Smooth muscle cell (in vitro differentiated cells): ENCODE data around the gene SEPHS1. TPM values are rescaled to one million over a fixed set of nuclear protein-coding genes. Genes with fewer than 3 reads are reported as not detected.

Experiments
- DNase-seq: peaks from one replicate; lab custom pipeline; 2025; ENCODE audit not compliant: unreplicated experiment; lab: John Stamatoyannopoulos, UW
- H2AFZ ChIP-seq: fragments of 200-600 bp; sonication (generic); 2 replicates; pipeline ENCODE4 v1.6.0; 2016; ENCODE audit warnings: antibody characterized with exemption, low read depth, mild to moderate bottlenecking
- H3F3A ChIP-seq: fragments of 200-600 bp; sonication (generic); 2 replicates; pipeline ENCODE4 v1.6.0; 2017; ENCODE audit warnings: antibody characterized with exemption, low read depth
- H3K27ac ChIP-seq: fragments of 200-600 bp; sonication (generic); 2 replicates; pipeline ENCODE4 v1.5.1; 2016; ENCODE audit warnings: low read depth, mild to moderate bottlenecking
- H3K27me3 ChIP-seq: fragments of 200-600 bp; sonication (generic); 2 replicates; pipeline ENCODE4 v1.6.1; 2016; ENCODE audit warnings: low read depth, mild to moderate bottlenecking
- H3K36me3 ChIP-seq: fragments of 200-600 bp; sonication (generic); 2 replicates; pipeline ENCODE4 v1.5.1; 2016; ENCODE audit warnings: low read depth
- H3K4me1 ChIP-seq: fragments of 200-600 bp; sonication (generic); 2 replicates; pipeline ENCODE4 v1.5.1; 2016; ENCODE audit warnings: low read depth
- H3K4me2 ChIP-seq: fragments of 200-600 bp; sonication (generic); 2 replicates; pipeline ENCODE4 v1.6.0; 2016; ENCODE audit warnings: mild to moderate bottlenecking
- H3K4me3 ChIP-seq: fragments of 200-600 bp; sonication (generic); 2 replicates; pipeline ENCODE4 v1.5.1; 2016; ENCODE audit warnings: mild to moderate bottlenecking
- H3K79me2 ChIP-seq: fragments of 200-600 bp; sonication (generic); 2 replicates; pipeline ENCODE4 v1.6.0; 2016; ENCODE audit warnings: low read depth, mild to moderate bottlenecking
- H3K9ac ChIP-seq: fragments of 200-600 bp; sonication (generic); 2 replicates; pipeline ENCODE4 v1.6.0; 2016; ENCODE audit warnings: low read depth
- H3K9me3 ChIP-seq: fragments of 200-600 bp; sonication (generic); replicated peaks from 2 replicates; pipeline ENCODE4 v1.5.1; 2016; ENCODE audit warnings: low read depth
- H4K20me1 ChIP-seq: fragments of 200-600 bp; sonication (generic); 2 replicates; pipeline ENCODE4 v1.6.0; 2016; ENCODE audit warnings: low read depth
- WGBS: methylation state at CpG from one replicate; pipeline ENCODE4 v1.1.7; 2016; ENCODE audit warnings: low lambda C conversion rate; 5-methylcytosine and 5-hydroxymethylcytosine counted together
- polyA plus RNA-seq: library from polyadenylated mRNA; unstranded; fragments of >200 nt; fragmentation: Nextera tagmentation; extraction: Ambion mirVana; gene quantifications from 2 replicates; pipeline ENCODE4 v1.2.1, GENCODE V29; 2016
- total RNA-seq: library from RNA; depleted of rRNA; stranded (reverse); fragments of >200 nt; gene quantifications from 2 replicates; pipeline ENCODE4 v1.2.3, GENCODE V29; 2014
- TF ChIP-seq, protein P1 (sequence below): fragments of 200-600 bp; sonication (generic); IDR thresholded peaks from 2 replicates; pipeline ENCODE4 v1.5.1; 2017; ENCODE audit warnings: borderline replicate concordance, mild to moderate bottlenecking, antibody characterized with exemption; ENCODE audit not compliant: insufficient read depth, poor library complexity, severe bottlenecking

The SEPHS1 gene
- total and polyA plus RNA-seq, 2 experiments from 2014 or later: 29.5 to 48.3 TPM

DNA sequence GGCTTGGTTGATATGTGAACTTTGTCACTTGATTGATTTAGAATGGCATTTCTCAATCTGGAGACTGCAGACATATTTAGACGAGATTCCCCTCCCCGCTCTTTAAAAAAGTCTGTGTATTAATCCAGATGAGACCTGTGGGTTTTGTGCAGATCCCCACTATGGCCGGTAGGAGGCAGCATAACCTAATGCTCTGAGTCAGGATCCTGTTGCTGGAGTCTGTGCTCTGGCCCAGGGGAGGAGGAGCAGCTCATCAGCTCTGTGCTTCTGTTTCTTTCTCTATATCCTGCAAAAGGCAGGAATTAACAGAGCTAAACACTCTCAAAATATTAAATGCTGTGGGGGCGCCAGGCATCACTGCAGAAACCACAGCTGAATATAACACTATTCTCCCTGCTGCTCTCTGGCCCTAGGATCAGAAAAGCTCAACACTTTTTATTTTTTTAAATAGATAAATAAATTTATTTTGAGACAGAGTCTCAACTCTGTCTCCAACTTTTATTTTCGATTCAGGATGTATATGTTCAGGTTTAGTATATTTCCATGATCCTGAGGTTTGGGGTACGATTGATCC, 23.9 kb upstream of the SEPHS1 start:
- Histone ChIP-seq H4K20me1 (no peaks in the 10 kb centered on the region), H3K4me3 (no peak overlapping the region), H3F3A (no peaks in the 10 kb centered on the region), H2AFZ (no peak overlapping the region), H3K27me3 (no peaks in the 10 kb centered on the region), H3K4me1 (no peaks in the 10 kb centered on the region), H3K27ac (no peak overlapping the region), H3K36me3 (no peaks in the 10 kb centered on the region), H3K4me2 (no peak overlapping the region), H3K9me3 (no peaks in the 10 kb centered on the region), H3K9ac (no peak overlapping the region), H3K79me2 (no peaks in the 10 kb centered on the region)
- TF ChIP-seq, protein P1, sequence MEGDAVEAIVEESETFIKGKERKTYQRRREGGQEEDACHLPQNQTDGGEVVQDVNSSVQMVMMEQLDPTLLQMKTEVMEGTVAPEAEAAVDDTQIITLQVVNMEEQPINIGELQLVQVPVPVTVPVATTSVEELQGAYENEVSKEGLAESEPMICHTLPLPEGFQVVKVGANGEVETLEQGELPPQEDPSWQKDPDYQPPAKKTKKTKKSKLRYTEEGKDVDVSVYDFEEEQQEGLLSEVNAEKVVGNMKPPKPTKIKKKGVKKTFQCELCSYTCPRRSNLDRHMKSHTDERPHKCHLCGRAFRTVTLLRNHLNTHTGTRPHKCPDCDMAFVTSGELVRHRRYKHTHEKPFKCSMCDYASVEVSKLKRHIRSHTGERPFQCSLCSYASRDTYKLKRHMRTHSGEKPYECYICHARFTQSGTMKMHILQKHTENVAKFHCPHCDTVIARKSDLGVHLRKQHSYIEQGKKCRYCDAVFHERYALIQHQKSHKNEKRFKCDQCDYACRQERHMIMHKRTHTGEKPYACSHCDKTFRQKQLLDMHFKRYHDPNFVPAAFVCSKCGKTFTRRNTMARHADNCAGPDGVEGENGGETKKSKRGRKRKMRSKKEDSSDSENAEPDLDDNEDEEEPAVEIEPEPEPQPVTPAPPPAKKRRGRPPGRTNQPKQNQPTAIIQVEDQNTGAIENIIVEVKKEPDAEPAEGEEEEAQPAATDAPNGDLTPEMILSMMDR: peak; percentile 94
- 39% methylated on average over 6 of the region's 6 CpGs for WGBS
- peak; percentile 12 for DNase-seq

DNA sequence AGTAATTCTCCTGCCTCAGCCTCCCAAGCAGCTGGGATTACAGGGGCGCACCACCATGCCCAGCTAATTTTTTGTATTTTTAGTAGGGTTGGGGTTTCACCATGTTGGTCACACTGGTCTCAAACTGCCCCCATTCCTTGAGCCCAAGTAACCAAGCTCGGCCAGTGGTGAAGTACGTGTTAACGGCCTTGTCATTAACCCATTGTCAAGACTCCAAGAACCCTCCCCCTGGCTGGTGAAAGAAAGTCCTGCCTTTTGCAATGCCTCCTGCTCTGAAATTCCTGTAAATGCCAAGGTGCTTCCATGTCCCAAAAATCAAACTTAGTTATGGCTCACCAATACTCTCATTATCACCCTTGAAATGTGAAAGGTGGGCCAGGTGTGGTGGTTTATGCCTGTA, 18.8 kb upstream of the SEPHS1 start:
- Histone ChIP-seq H3K4me1 (no peaks in the 10 kb centered on the region), H2AFZ (no peak overlapping the region)

DNA sequence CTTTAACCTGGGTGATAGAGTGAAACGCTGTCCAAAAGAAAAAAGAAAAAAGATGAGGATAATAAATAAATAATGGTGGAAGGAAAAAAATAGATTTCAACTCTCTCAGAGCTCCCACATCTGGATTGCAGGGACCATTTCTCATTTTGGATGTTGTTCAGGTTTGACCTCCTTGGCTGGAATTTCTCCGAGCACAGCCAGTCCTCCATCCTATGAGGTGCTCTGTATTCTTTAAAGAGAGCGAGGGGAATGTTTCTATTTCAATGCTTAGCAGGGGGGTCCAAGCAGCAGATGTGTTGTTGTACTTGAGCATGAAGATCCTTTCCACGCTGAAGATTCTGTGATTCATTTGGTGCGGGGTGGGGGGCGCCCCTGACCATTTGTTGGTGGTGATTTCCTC, 17.7 kb upstream of the SEPHS1 start:
- Histone ChIP-seq H2AFZ (no peak overlapping the region), H3K27me3 (no peaks in the 10 kb centered on the region), H3K4me1 (no peaks in the 10 kb centered on the region), H3K36me3 (no peaks in the 10 kb centered on the region), H3K27ac (no peak overlapping the region), H3K79me2 (no peaks in the 10 kb centered on the region), H3K9ac (no peak overlapping the region), H3K4me3 (no peak overlapping the region), H4K20me1 (no peaks in the 10 kb centered on the region), H3K9me3 (no peaks in the 10 kb centered on the region), H3K4me2 (no peak overlapping the region), H3F3A (no peaks in the 10 kb centered on the region)
- TF ChIP-seq, protein P1: no peak
- DNase-seq: no peak
- WGBS: 88% methylated on average over 6 of the region's 6 CpGs

More for the DNA sequence above, 18.8 kb upstream of the SEPHS1 start:
- Histone ChIP-seq H3K9ac (no peak overlapping the region), H3K79me2 (no peaks in the 10 kb centered on the region), H3K36me3 (no peaks in the 10 kb centered on the region), H3K27ac (no peak overlapping the region), H3F3A (no peaks in the 10 kb centered on the region), H3K27me3 (no peaks in the 10 kb centered on the region), H3K4me2 (no peak overlapping the region), H3K4me3 (no peak overlapping the region), H3K9me3 (no peaks in the 10 kb centered on the region), H4K20me1 (no peaks in the 10 kb centered on the region)
- 82% methylated on average over 4 of the region's 4 CpGs for WGBS
- no peak for DNase-seq
- TF ChIP-seq, protein P1: no peak

DNA sequence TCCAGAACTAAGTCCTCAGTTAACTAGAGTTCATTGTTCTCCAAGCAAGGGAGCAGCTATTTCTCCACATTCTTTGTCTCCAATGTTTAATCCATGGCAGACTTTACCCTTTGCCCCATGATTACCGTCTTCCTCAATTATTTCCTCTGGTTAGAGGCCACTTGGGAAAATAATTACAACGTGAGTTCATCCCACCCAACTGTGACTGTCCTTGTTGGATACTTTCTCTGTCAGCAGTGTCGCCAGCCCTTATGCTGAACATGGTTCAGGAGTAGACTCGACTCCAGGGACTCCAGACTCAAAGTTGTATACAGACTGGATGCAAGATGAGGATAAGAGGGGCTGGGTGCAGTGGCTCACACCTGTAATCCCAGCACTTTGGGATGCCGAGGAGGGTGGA, 17.1 kb upstream of the SEPHS1 start:
- DNase-seq: no peak
- H3F3A ChIP-seq: no peaks in the 10 kb centered on the region

More for the DNA sequence above, 17.1 kb upstream of the SEPHS1 start:
- Histone ChIP-seq H3K9me3 (no peaks in the 10 kb centered on the region), H3K4me1 (no peaks in the 10 kb centered on the region), H3K4me3 (no peak overlapping the region), H3K9ac (no peak overlapping the region), H3K27me3 (no peaks in the 10 kb centered on the region), H3K27ac (no peak overlapping the region), H3K36me3 (no peaks in the 10 kb centered on the region), H3K4me2 (no peak overlapping the region), H3K79me2 (no peaks in the 10 kb centered on the region), H4K20me1 (no peaks in the 10 kb centered on the region), H2AFZ (no peak overlapping the region)
- 90% methylated on average over 5 of the region's 5 CpGs for WGBS
- TF ChIP-seq, protein P1: no peak
